ENCODE results near the gene SCUBE3.

DNA sequence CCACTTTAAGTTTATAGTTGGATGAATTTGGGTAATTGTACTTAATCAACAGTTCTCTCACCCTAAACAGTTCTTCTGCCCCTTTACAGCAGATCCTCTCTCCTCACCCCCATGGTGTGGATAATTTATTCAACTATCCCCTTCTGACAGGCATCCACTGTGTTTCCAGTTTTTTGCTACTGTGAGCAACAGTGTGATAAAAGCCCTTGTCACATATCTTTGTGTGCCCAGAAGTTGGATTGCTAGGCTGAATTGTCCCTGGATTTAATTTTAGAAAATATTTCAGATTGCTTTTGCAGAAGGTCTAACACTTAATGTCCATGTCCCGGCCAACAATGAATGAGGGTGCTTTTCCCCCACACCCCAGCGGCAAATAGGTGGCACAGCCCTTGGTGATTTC lies 30.5 kb upstream of the SCUBE3 start:
- TF ChIP-seq NFRKB (IDR thresholded peaks at IDR 0.05; ENCODE audit: low read depth): no peak
- TF ChIP-seq, protein P1, sequence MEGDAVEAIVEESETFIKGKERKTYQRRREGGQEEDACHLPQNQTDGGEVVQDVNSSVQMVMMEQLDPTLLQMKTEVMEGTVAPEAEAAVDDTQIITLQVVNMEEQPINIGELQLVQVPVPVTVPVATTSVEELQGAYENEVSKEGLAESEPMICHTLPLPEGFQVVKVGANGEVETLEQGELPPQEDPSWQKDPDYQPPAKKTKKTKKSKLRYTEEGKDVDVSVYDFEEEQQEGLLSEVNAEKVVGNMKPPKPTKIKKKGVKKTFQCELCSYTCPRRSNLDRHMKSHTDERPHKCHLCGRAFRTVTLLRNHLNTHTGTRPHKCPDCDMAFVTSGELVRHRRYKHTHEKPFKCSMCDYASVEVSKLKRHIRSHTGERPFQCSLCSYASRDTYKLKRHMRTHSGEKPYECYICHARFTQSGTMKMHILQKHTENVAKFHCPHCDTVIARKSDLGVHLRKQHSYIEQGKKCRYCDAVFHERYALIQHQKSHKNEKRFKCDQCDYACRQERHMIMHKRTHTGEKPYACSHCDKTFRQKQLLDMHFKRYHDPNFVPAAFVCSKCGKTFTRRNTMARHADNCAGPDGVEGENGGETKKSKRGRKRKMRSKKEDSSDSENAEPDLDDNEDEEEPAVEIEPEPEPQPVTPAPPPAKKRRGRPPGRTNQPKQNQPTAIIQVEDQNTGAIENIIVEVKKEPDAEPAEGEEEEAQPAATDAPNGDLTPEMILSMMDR (IDR thresholded peaks at IDR 0.05 in 2 of 3, conservative IDR thresholded peaks at IDR 0.05 in 1 of 3; ENCODE audit: insufficient read depth in 2 of 3, low read depth in 1 of 3, low read length in 3 of 3): no peak
- no peak for TF ChIP-seq SIN3B (IDR thresholded peaks at IDR 0.05; ENCODE audit: low read depth)
- TF ChIP-seq GATAD2B (IDR thresholded peaks at IDR 0.05; ENCODE audit: borderline replicate concordance): no peak
